T-helper 2 cell treated with Interferon-gamma antibody and Interleukin-4, amounts not matched to agents 5 μg/mL and 100 μg/mL, for 36 hours (primary cell): Measurements from ENCODE around the gene SMAD6.

ENCODE experiments used
- DNase-seq: peaks from one replicate; pipeline ENCODE4 v3.0.0; 2021; ENCODE audit warnings: low spot score
- H3K27ac Mint-ChIP-seq: one replicate; pipeline ENCODE4 v1.8.0; 2021; ENCODE audit warnings: mild to moderate bottlenecking, mixed read lengths
- H3K27me3 Mint-ChIP-seq: one replicate; pipeline ENCODE4 v1.8.0; 2021; ENCODE audit warnings: low read depth, mixed read lengths
- H3K36me3 Mint-ChIP-seq: one replicate; pipeline ENCODE4 v1.8.0; 2021; ENCODE audit warnings: low read depth, mixed read lengths
- H3K4me1 Mint-ChIP-seq: one replicate; pipeline ENCODE4 v1.8.0; 2021; ENCODE audit warnings: low read depth, mixed read lengths
- H3K4me3 Mint-ChIP-seq: one replicate; pipeline ENCODE4 v1.8.0; 2022; ENCODE audit warnings: mild to moderate bottlenecking, moderate library complexity, mixed read lengths
- H3K9me3 Mint-ChIP-seq: one replicate; pipeline ENCODE4 v1.8.0; 2021; ENCODE audit warnings: mixed read lengths

SMAD6 gene

DNA sequence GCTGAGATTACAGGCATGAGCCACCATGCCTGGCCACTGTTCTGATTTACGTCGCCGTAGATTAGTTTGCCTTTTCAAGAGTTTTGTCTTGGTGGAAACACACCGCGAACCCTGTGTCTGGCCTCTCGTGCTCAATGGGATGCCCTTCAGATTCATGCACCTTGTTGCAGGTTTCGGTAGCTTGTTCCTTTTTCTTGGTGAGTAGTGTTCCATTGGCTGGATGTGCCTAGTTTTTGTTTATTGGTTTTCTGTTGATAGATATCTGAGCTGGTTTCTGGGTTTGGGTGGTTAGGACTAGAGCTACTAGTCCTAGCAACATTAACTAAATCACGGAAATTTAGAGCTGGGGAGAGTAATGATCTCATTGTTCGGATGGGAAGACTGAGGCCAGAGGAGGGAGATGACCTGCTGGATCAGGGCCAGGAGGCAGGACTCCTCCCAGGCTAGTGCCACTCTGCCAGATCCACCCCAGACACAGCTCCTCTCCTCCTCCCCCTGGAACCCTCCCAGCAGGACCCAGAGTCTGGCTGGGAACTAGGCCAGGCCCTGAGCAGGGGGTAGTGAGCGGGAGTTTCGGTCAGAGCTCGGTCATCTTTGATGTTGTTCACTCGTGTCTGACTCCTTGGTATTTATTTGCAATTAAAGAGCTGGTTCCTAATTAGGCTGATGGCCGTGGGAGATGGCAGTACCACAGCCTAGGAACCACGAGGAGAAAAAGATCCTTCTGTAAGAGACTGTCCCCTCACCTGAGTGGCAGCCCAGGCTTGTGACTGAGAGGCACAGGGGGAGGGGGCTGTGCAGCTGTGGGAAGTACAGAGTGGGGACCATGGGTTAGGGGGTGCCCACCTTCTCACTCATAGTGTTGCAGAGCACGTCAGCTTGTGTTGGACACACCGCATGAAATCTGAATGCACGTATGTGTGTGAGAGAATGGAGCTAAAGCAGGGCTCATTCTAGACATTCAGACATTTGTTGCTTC lies 73.4 kb downstream of the SMAD6 start:
- Mint-ChIP-seq H3K27ac (no peak overlapping the region), H3K9me3 (no peaks in the 10 kb centered on the region), H3K4me3 (no peak overlapping the region), H3K36me3 (no peaks in the 10 kb centered on the region), H3K4me1 (no peaks in the 10 kb centered on the region), H3K27me3 (no peaks in the 10 kb centered on the region)
- no peak for DNase-seq

DNA sequence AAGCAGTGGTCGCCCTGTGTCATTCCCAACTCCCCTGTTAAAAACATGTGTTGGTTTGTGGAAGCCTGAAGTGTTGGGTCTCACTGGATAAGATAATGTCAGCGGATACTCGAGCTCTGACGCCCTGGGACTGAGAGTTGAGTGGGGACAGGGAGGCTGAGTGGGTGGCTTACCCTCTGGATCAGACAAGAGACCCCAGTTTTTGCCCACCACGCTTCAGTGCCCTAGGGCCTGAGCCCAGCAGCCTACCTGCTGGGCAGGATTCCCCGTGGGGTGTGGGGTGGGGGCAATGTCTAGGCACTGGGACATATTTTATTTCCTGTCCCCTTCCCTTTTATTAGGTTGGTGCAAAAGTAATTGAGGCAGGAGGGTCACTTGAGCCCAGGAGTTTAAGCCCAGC lies 75.0 kb downstream of the SMAD6 start:
- no peaks in the 10 kb centered on the region for H3K4me1 Mint-ChIP-seq
- H3K9me3 Mint-ChIP-seq: no peaks in the 10 kb centered on the region
- no peaks in the 10 kb centered on the region for H3K36me3 Mint-ChIP-seq
- H3K4me3 Mint-ChIP-seq: no peak overlapping the region
- no peak overlapping the region for H3K27ac Mint-ChIP-seq
- H3K27me3 Mint-ChIP-seq: no peaks in the 10 kb centered on the region
- DNase-seq: no peak

DNA sequence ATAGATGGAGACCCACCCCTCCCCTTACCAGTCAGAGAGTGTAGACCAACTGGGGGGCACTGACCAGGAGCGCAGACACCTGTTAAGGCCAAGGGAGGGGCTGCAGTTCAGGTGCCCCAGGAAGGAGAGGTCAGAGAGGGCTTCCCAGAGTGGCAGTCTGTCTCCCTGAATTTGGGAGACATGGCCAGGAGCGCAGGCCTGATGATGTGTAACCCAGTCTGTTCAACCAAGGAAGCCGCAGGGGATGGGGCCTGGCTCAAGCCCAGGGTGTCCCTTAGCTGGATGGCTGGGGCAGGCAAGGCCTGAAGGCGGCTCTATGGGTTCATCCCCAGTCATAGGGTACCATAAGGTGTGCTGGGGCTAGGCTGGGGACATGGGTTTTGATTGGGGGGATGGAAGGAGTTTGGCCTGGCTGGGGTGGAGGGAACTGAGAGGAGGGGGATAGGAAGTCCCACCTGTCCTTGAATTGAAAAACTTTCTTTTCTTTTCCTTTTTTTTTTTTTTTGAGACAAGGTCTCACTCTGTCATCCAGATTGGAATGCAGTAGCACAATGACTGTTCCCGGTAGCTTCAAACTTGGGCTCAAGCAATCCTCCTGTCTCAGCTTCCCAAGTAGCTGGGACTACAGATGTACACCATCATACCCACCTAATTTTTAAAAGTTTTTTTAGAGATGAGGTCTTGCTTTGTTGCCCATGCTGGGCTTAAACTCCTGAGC lies 75.7 kb downstream of the SMAD6 start:
- H3K36me3 Mint-ChIP-seq: no peaks in the 10 kb centered on the region
- H3K4me3 Mint-ChIP-seq: no peak overlapping the region
- H3K27me3 Mint-ChIP-seq: peaks cover 2% of the 10 kb centered on the region
- no peaks in the 10 kb centered on the region for H3K9me3 Mint-ChIP-seq
- no peaks in the 10 kb centered on the region for H3K4me1 Mint-ChIP-seq
- DNase-seq: no peak
- no peak overlapping the region for H3K27ac Mint-ChIP-seq

DNA sequence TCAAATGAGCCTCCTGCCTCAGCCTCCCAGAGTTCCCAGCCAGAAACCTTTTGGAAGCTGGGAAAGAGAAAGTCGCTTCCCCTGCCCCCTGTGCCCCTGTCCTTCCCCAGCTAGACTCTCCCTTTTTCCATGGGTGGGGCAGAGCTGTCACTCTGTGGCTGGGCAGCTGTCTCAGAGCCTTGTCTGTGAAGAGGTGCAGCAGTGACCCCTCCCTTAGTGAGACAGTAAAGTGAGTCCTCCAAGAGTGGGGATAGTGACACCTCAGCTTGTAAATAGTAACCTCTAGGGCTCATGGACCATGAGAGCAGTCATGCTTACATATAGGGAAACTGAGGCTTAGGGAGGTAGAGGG lies 76.3 kb downstream of the SMAD6 start:
- no peaks in the 10 kb centered on the region for H3K36me3 Mint-ChIP-seq
- no peaks in the 10 kb centered on the region for H3K9me3 Mint-ChIP-seq
- no peak overlapping the region for H3K4me3 Mint-ChIP-seq
- no peaks in the 10 kb centered on the region for H3K4me1 Mint-ChIP-seq
- H3K27ac Mint-ChIP-seq: no peak overlapping the region
- peaks cover 2% of the 10 kb centered on the region for H3K27me3 Mint-ChIP-seq
- no peak for DNase-seq

DNA sequence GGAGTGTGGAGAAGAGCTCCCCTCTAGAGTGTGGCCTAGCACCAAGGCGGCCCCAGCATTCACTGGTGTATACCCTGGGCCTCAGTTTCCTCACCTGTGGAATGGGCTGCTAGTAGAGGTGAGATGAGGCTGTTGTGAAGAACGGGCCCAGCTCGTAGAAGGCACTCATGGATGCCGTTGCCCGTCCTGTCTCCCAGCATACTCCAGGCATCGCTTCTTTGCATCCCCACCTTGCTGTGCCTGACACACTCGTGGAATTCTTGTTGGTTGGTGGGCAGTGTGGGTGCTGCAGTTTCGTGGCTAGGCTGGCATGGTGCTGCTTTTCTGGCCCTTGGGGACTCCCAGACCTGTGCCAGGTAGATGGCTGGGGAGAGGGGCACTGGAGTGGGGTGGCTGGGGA lies 76.7 kb downstream of the SMAD6 start:
- DNase-seq: no peak
- no peak overlapping the region for H3K4me3 Mint-ChIP-seq
- no peaks in the 10 kb centered on the region for H3K9me3 Mint-ChIP-seq
- no peaks in the 10 kb centered on the region for H3K36me3 Mint-ChIP-seq
- H3K27me3 Mint-ChIP-seq: peaks cover 2% of the 10 kb centered on the region
- no peak overlapping the region for H3K27ac Mint-ChIP-seq
- H3K4me1 Mint-ChIP-seq: no peaks in the 10 kb centered on the region

DNA sequence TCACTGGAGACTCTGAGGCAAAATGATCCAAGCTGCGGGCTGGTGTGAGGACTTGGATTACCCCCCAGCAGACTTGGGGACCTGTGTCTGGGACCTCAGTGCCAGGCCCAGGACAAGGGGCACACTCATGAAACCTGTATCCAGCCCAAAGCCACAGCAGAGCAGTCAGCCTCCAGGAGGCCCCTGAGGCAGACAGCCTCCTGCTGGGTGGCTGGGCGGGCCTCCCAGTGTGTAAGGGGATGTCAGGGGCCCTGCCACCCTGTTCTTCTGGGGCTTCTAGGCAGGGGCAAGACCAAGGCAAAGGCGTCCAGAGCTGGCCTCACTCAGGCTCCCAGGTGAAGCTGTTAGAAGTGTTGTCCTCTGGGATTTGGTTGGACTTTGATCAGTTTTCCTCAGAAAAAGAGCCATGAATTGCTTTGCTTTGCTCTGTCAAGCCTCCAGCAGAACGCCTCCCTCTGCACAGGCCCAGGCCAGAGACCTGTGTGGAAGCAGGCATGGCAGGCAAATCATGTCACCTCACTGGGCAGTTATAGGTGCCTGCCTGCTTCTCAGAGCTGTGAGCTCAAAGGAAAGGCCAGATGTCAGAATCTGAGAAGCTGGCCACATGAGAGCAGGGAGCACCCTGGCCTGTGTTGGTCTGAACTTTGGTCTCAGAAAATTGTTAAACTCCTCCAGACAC lies 77.4 kb downstream of the SMAD6 start:
- H3K4me1 Mint-ChIP-seq: no peaks in the 10 kb centered on the region
- H3K4me3 Mint-ChIP-seq: no peak overlapping the region
- no peaks in the 10 kb centered on the region for H3K36me3 Mint-ChIP-seq
- H3K27ac Mint-ChIP-seq: no peak overlapping the region
- peaks cover 2% of the 10 kb centered on the region for H3K27me3 Mint-ChIP-seq
- no peaks in the 10 kb centered on the region for H3K9me3 Mint-ChIP-seq
- DNase-seq: no peak

DNA sequence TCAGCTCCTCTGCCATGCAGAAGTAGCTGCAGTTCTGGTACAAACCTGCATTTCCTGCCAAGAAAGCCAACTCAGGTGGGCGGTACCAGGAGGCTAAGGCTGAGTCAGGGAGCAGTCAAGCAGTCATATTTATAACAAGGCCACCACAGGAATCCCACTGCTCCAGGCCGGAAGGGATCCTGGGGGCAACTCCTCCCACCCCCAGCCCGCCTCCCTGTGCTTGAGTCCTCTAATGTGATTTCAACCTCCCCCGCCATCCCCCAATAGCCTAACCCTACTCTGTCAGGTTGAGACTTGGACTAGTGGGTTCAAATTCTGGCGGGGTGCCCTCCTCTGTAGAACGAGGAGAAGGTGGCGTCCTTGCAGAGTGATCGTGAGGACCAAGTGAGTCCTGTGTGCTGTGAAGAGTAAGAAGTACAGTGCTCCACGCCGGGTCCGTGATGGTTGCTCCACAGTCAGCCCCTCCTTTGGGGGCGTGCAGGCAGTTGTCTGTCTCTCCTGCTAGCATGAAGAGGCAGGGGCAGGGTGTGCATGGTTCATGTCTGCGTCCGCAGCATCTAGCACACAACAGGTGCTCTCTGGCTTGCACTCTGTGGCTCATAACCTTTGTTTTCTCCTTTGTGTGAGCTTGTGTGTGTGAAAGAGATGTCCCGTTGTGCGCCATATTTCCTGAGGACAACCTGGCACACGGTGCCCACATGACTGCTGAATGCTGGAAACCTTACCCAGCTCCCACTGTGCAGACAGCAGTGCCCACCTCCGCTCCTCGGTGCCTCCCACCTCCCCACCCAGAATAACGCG lies 78.3 kb downstream of the SMAD6 start:
- Mint-ChIP-seq H3K36me3 (no peaks in the 10 kb centered on the region), H3K9me3 (no peaks in the 10 kb centered on the region), H3K27me3 (peaks cover 2% of the 10 kb centered on the region), H3K27ac (no peak overlapping the region), H3K4me3 (no peak overlapping the region), H3K4me1 (no peaks in the 10 kb centered on the region)
- DNase-seq: no peak

DNA sequence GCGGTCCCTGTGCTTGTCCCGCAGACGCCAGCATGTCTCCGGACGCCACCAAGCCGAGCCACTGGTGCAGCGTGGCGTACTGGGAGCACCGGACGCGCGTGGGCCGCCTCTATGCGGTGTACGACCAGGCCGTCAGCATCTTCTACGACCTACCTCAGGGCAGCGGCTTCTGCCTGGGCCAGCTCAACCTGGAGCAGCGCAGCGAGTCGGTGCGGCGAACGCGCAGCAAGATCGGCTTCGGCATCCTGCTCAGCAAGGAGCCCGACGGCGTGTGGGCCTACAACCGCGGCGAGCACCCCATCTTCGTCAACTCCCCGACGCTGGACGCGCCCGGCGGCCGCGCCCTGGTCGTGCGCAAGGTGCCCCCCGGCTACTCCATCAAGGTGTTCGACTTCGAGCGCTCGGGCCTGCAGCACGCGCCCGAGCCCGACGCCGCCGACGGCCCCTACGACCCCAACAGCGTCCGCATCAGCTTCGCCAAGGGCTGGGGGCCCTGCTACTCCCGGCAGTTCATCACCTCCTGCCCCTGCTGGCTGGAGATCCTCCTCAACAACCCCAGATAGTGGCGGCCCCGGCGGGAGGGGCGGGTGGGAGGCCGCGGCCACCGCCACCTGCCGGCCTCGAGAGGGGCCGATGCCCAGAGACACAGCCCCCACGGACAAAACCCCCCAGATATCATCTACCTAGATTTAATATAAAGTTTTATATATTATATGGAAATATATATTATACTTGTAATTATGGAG lies 79.1 kb downstream of the SMAD6 start:
- Mint-ChIP-seq H3K36me3 (no peaks in the 10 kb centered on the region), H3K27me3 (peaks cover 2% of the 10 kb centered on the region), H3K4me3 (no peak overlapping the region), H3K27ac (no peak overlapping the region), H3K9me3 (no peaks in the 10 kb centered on the region), H3K4me1 (no peaks in the 10 kb centered on the region)
- no peak for DNase-seq

DNA sequence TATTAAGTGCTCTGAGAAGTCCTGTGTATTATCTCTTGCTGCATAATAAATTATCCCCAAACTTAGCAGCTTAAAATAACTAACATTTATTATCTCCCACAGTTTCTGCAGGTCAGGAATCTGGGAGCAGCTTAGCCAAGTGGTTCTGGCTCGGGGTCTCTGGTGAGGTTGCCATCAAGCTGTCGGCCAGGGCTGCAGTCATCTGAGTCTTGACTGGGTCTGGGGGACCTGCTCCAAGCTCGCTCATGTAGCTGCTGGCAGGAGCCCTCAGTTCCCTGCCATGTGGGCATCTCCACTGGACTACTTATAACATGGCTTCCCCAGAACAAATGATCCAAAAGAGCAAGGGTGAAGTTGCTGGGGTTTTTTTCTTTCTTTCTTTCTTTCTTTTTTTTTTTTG lies 80.7 kb downstream of the SMAD6 start:
- DNase-seq: no peak
- Mint-ChIP-seq H3K27ac (no peak overlapping the region), H3K36me3 (no peaks in the 10 kb centered on the region), H3K4me3 (no peak overlapping the region), H3K4me1 (no peaks in the 10 kb centered on the region), H3K9me3 (no peaks in the 10 kb centered on the region), H3K27me3 (peaks cover 2% of the 10 kb centered on the region)

DNA sequence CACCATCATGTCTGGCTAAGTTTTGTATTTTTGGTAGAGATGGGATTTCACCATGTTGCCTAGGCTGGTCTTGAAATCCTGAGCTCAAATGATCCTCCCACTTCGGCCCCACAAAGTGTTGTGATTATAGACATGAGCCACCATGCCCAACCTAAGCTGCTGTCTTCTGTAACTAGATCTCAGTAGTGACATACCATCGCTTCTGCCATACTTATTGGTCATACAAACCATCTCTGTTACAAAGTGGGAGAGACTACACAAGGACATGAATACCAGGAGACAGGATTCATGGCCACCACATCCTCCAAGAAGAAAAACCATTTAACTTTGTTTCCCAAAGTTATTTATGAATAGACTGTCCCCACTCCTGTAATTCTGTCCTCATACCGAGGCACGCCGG lies 81.3 kb downstream of the SMAD6 start:
- DNase-seq: no peak
- no peaks in the 10 kb centered on the region for H3K9me3 Mint-ChIP-seq
- no peaks in the 10 kb centered on the region for H3K36me3 Mint-ChIP-seq
- H3K27me3 Mint-ChIP-seq: peaks cover 2% of the 10 kb centered on the region
- H3K4me3 Mint-ChIP-seq: no peak overlapping the region
- no peak overlapping the region for H3K27ac Mint-ChIP-seq
- no peaks in the 10 kb centered on the region for H3K4me1 Mint-ChIP-seq

DNA sequence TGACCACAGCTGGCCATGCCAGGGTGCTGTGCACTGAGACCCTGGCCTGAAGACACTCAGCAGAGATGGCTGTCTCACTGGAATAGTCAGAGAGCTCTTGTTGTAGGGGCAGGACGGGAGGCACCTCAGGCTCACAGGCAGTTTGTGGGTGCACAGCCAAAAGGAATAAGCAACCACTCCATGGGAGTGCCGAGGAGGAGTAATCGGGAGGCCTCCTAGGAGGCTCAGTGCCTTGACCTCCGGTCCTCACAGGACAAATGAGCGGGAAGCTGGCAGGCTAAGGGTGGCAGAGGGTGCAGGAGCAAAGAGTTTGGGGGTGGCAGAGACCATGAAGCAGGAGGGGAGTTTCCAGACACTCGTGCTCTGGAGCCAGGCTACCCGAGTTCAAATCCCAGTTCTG lies 81.7 kb downstream of the SMAD6 start:
- no peak for DNase-seq
- no peaks in the 10 kb centered on the region for H3K9me3 Mint-ChIP-seq
- H3K4me3 Mint-ChIP-seq: no peak overlapping the region
- H3K4me1 Mint-ChIP-seq: no peaks in the 10 kb centered on the region
- peaks cover 2% of the 10 kb centered on the region for H3K27me3 Mint-ChIP-seq
- no peak overlapping the region for H3K27ac Mint-ChIP-seq
- H3K36me3 Mint-ChIP-seq: no peaks in the 10 kb centered on the region

DNA sequence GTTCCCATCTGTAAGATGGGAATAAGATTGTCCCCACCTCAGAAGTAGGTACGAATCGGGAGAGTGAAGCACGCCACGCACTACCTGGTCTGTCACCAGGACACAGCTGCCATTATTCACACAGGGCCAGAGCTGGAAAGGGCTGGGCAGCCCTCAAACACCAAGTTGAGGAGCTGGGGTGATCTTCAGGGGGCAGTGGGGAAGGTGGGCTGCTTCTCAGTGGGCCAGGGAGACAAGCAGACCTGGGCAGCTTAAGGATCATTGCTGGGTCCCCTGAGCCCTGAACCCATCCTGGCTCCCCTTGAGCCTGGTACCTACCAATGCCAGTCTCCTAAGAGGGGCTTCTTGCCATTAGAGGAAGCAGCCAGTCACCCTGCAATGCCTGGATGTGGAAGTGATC lies 82.1 kb downstream of the SMAD6 start:
- H3K9me3 Mint-ChIP-seq: no peaks in the 10 kb centered on the region
- no peak for DNase-seq
- H3K4me1 Mint-ChIP-seq: no peaks in the 10 kb centered on the region

DNA sequence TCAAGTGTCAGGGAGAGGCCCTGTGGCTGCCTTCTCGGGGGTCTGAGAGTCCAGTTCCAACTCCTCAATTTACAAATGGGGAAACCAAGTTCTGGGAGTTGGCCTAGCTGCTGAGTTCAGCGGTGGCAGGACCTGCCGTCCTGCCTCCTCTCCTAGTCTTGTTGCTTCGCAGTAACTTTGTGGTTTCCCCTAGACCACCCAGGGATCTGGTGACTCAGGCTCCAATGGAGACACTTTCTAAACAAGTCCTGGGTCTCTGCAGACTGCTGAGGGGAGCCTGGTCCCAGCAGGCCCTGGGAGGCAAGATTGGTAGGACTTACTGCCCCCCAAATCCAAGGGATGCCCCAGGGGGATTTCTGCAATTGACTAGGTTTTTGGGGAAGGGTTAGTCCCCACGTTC lies 83.6 kb downstream of the SMAD6 start:
- no peak overlapping the region for H3K4me3 Mint-ChIP-seq
- H3K27me3 Mint-ChIP-seq: peaks cover 2% of the 10 kb centered on the region

More for the DNA sequence above, 82.1 kb downstream of the SMAD6 start:
- Mint-ChIP-seq H3K27ac (no peak overlapping the region), H3K36me3 (no peaks in the 10 kb centered on the region), H3K4me3 (no peak overlapping the region), H3K27me3 (peaks cover 2% of the 10 kb centered on the region)

More for the DNA sequence above, 83.6 kb downstream of the SMAD6 start:
- Mint-ChIP-seq H3K4me1 (no peaks in the 10 kb centered on the region), H3K9me3 (no peaks in the 10 kb centered on the region), H3K27ac (no peak overlapping the region), H3K36me3 (no peaks in the 10 kb centered on the region)
- no peak for DNase-seq
